Ovary (tissue), 9 donors: ENCODE results near the gene ZNF180. TPM values are rescaled to one million over a fixed set of nuclear protein-coding genes. Genes with fewer than 3 reads are reported as not detected.

Experiments
- DNase-seq, 5 donors: peaks; one replicate each; pipeline ENCODE4 v3.0.0-alpha.2; 2019 to 2020
- H3K27ac ChIP-seq, 2 donors: fragments of 200-600 bp; one replicate each; pipeline versions ENCODE4 v1.5.1 to v1.8.0; 2019 to 2022
- H3K27me3 ChIP-seq: fragments of 200-600 bp; one replicate; pipeline ENCODE4 v1.8.0; 2022
- H3K36me3 ChIP-seq: fragments of 200-600 bp; sonication (generic); one replicate; pipeline ENCODE4 v1.5.1; 2019
- H3K4me1 ChIP-seq: one replicate; pipeline ENCODE4 v1.8.1; 2013; ENCODE audit warnings: mild to moderate bottlenecking, moderate library complexity; ENCODE audit not compliant: insufficient read depth
- H3K4me3 ChIP-seq: fragments of 200-600 bp; sonication (generic); one replicate; pipeline ENCODE4 v1.5.1; 2017
- H3K9me3 ChIP-seq, 2 donors: fragments of 200-600 bp in 1 of 2; sonication (generic) in 1 of 2; one replicate each; pipeline versions ENCODE4 v1.5.1 to v1.8.1; 2013 to 2019; ENCODE audit warnings: mild to moderate bottlenecking in 1 of 2, moderate library complexity in 1 of 2
- EP300 ChIP-seq: sonication (generic); formaldehyde crosslinking; IDR thresholded peaks from one replicate; pipeline ENCODE4 v1.6.1; 2017; ENCODE audit warnings: antibody characterized with exemption
- POLR2A ChIP-seq: fragments of 450-650 bp; IDR thresholded peaks from one replicate; pipeline ENCODE4 v1.6.1; 2017; ENCODE audit warnings: antibody characterized with exemption, mild to moderate bottlenecking, moderate library complexity
- WGBS, 3 donors: extraction: QIAGEN DNeasy Blood & Tissue Kit in 1 of 3; methylation state at CpG; one replicate each; pipeline versions ENCODE4 v1.1.5 to v1.1.7; 2013 to 2017; 5-methylcytosine and 5-hydroxymethylcytosine counted together
- intact Hi-C, 4 donors: fragments of 100-400 bp; cut with DNase I; formaldehyde crosslinking; loops; one replicate each; pipeline versions ENCODE4 v1.11.0 to v1.15.1; 2022 to 2023
- polyA plus RNA-seq, 2 donors: library from polyadenylated mRNA; stranded (reverse); fragments of 200-250 nt in 1 of 2; fragments of 350-450 nt in 1 of 2; fragmentation: Illumina TruSeq in 1 of 2; extraction: RNeasy Lipid Tissue Mini Kit (QIAGEN cat#74804) in 1 of 2; gene quantifications; one replicate each; pipeline ENCODE4 v1.2.3, GENCODE V29; 2013 to 2014
- total RNA-seq, 7 donors: library from RNA; depleted of rRNA in 2 of 7; stranded (reverse); fragments of >200 nt in 2 of 7; fragmentation: NEBNext Ultra II Directional in 3 of 7; extraction: Animal tissue kit (Norgen Biotek cat#: 25700) in 3 of 7; gene quantifications; one replicate each; pipeline versions ENCODE4 v1.1.0 to v1.2.4, GENCODE V29; 2016 to 2023
- TF ChIP-seq, protein P1 (sequence below), 3 donors: fragments of 450-650 bp in 2 of 3; fragments of 200-600 bp in 1 of 3; IDR thresholded peaks; one replicate each; pipeline versions ENCODE4 v1.5.1 to v1.8.0; 2016 to 2022; ENCODE audit warnings: antibody characterized with exemption in 3 of 3, mild to moderate bottlenecking in 1 of 3
- donor health status: DM: no; HTN: no; CAD: no; lungs with moderate emphysema.
- donor health status: DM: no; HTN: no; CAD: no.
- donor health status: Bipolar disorder and iron deficiency.
- donor health status: DM: yes; HTN: yes; CAD: no.
- donor health status: DM: no; HTN: no; CAD: no.
- donor health status: DM: yes; HTN: yes; CAD: no.

The ZNF180 gene
- total and polyA plus RNA-seq, 9 donors = 5.6 to 16.1 (median 9.7) TPM

DNA sequence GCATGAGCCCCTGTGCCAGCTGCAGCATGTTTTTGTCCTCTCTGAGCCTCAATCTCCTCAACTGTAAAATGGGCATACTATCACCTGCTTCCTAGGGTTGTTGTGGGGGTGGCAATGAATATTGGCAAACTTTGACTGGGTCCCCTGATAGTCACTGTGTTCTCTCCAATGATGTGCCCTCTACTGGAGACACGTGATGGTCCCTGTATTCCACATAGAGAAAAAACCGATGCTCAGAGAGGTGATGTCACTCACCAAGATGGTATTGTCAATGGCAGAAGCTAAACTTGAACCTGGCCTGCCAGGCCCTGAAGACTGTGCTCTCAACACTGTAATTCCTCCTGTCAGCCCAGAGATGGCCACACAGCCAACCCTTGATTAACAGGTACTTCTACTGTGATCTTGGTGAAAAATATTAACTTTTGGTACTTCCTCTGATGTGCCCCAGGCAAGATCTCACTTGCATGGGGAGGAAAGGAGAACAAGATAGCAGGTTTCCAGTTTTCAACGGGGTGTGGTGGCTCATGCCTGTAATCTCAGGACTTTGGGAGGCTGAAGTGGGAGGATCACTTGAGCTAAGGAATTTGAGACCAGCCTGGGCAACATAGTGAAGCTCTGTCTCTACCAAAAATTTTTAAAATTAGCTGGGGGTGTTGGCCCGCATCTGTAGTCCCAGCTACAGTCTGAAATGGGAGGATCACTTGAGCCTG is 25.6 kb upstream of the ZNF180 start:
- TF ChIP-seq EP300 = no peak
- TF ChIP-seq POLR2A = no peak
- TF ChIP-seq, protein P1, sequence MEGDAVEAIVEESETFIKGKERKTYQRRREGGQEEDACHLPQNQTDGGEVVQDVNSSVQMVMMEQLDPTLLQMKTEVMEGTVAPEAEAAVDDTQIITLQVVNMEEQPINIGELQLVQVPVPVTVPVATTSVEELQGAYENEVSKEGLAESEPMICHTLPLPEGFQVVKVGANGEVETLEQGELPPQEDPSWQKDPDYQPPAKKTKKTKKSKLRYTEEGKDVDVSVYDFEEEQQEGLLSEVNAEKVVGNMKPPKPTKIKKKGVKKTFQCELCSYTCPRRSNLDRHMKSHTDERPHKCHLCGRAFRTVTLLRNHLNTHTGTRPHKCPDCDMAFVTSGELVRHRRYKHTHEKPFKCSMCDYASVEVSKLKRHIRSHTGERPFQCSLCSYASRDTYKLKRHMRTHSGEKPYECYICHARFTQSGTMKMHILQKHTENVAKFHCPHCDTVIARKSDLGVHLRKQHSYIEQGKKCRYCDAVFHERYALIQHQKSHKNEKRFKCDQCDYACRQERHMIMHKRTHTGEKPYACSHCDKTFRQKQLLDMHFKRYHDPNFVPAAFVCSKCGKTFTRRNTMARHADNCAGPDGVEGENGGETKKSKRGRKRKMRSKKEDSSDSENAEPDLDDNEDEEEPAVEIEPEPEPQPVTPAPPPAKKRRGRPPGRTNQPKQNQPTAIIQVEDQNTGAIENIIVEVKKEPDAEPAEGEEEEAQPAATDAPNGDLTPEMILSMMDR (IDR thresholded peaks at IDR 0.05) = no peak
- H3K27me3 ChIP-seq = no peaks in the 10 kb centered on the region
- H3K27ac ChIP-seq = no peak overlapping the region
- no peaks in the 10 kb centered on the region for H3K9me3 ChIP-seq
- intact Hi-C loops = no loop called here
- no peaks in the 10 kb centered on the region for H3K36me3 ChIP-seq
- H3K4me1 ChIP-seq = no peaks in the 10 kb centered on the region
- no peak for DNase-seq
- WGBS, 3 donors = 32 to 47% (median 46%) methylated on average over 4 of the region's 4 CpGs
- H3K4me3 ChIP-seq = no peak overlapping the region

- Histone ChIP-seq H3K4me3 (no peak overlapping the region), H3K27me3 (no peaks in the 10 kb centered on the region), H3K4me1 (no peaks in the 10 kb centered on the region), H3K27ac (no peak overlapping the region), H3K36me3 (no peaks in the 10 kb centered on the region), H3K9me3 (no peaks in the 10 kb centered on the region)
- TF ChIP-seq POLR2A (no peak), EP300 (no peak)
- TF ChIP-seq, protein P1 (IDR thresholded peaks at IDR 0.05) = no peak
- intact Hi-C loops = no loop called here
- DNase-seq = no peak
- 88 to 90% (median 89%) methylated on average over 2 of the region's 2 CpGs for WGBS, 3 donors
Measured at GRCh38 chr19:44521370-44521769, 21.0 kb upstream of the ZNF180 start.

DNA sequence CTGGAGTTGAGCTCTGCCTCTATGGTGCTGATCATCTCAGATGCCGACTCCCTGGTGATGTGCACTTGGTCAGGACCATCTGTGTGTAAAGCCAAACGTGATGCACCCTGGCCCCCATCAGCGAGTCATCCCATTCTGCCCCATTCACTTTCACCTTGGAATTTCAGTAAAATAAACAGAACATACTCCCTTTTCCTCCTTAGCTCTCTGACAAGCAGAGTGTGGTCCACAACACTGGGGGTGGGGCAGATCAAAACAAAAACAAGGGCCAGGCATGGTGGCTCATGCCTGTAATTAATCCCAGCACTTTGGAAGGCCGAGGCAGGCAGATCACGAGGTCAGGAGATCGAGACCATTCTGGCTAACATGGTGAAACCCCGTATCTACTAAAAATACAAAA is 16.8 kb upstream of the ZNF180 start:
- DNase-seq = no peak
- Histone ChIP-seq H3K9me3 (no peaks in the 10 kb centered on the region), H3K4me3 (no peak overlapping the region), H3K4me1 (no peaks in the 10 kb centered on the region), H3K27ac (no peak overlapping the region), H3K36me3 (no peaks in the 10 kb centered on the region), H3K27me3 (no peaks in the 10 kb centered on the region)
- TF ChIP-seq EP300 (no peak), POLR2A (no peak)
- TF ChIP-seq, protein P1 (IDR thresholded peaks at IDR 0.05) = no peak
- 57 to 64% (median 57%) methylated on average over 7 of the region's 7 CpGs for WGBS, 3 donors
- intact Hi-C loops = no loop called here

- no peak for TF ChIP-seq EP300
- TF ChIP-seq, protein P1 (IDR thresholded peaks at IDR 0.05) = no peak
- TF ChIP-seq POLR2A = no peak
- Histone ChIP-seq H3K4me1 (no peaks in the 10 kb centered on the region), H3K36me3 (no peaks in the 10 kb centered on the region), H3K27ac (no peak overlapping the region), H3K9me3 (no peaks in the 10 kb centered on the region), H3K27me3 (no peaks in the 10 kb centered on the region), H3K4me3 (no peak overlapping the region)
- DNase-seq = no peak
- intact Hi-C loops = no loop called here
- WGBS, 3 donors = 87 to 95% (median 90%) methylated on average over 1 of the region's 1 CpG
Measured at GRCh38 chr19:44515907-44516306, 15.6 kb upstream of the ZNF180 start.
